Nephron progenitor cell (in vitro differentiated cells): Measurements from ENCODE around the gene ZDHHC1.
A peak's percentile ranks its signal among the peaks of the same experiment; 100 is the strongest.

Experiments
- DNase-seq: peaks from one replicate; pipeline ENCODE4 v3.0.0; 2021
- H3K27ac Mint-ChIP-seq: 2 replicates; pipeline ENCODE4 v1.8.0; 2021; ENCODE audit warnings: mild to moderate bottlenecking, moderate library complexity, mixed read lengths
- H3K27me3 Mint-ChIP-seq: 2 replicates; pipeline ENCODE4 v1.8.0; 2021; ENCODE audit warnings: mild to moderate bottlenecking, low read depth, mixed read lengths; ENCODE audit not compliant: poor library complexity
- H3K36me3 Mint-ChIP-seq: 2 replicates; pipeline ENCODE4 v1.8.0; 2021; ENCODE audit warnings: low read depth, mixed read lengths
- H3K4me1 Mint-ChIP-seq: 2 replicates; pipeline ENCODE4 v1.8.0; 2021; ENCODE audit warnings: mixed read lengths
- H3K4me3 Mint-ChIP-seq: 2 replicates; pipeline ENCODE4 v1.8.0; 2021; ENCODE audit warnings: mild to moderate bottlenecking, moderate library complexity, mixed read lengths
- H3K9me3 Mint-ChIP-seq: 2 replicates; pipeline ENCODE4 v1.8.0; 2021; ENCODE audit warnings: mild to moderate bottlenecking, moderate library complexity, mixed read lengths
- TF ChIP-seq, protein P1 (sequence below): fragments of 200-600 bp; sonication (generic); IDR thresholded peaks from 2 replicates; pipeline ENCODE4 v1.5.0; 2021; ENCODE audit warnings: antibody characterized with exemption

Gene ZDHHC1

GRCh38 chr16:67447508-67448076 lies 31.3 kb upstream of the ZDHHC1 start:
- no peak overlapping the region for H3K4me3 Mint-ChIP-seq
- no peak for DNase-seq
- no peaks in the 10 kb centered on the region for H3K9me3 Mint-ChIP-seq
- H3K36me3 Mint-ChIP-seq: peaks cover 21% of the 10 kb centered on the region
- no peak overlapping the region for H3K27ac Mint-ChIP-seq
- TF ChIP-seq, protein P1, sequence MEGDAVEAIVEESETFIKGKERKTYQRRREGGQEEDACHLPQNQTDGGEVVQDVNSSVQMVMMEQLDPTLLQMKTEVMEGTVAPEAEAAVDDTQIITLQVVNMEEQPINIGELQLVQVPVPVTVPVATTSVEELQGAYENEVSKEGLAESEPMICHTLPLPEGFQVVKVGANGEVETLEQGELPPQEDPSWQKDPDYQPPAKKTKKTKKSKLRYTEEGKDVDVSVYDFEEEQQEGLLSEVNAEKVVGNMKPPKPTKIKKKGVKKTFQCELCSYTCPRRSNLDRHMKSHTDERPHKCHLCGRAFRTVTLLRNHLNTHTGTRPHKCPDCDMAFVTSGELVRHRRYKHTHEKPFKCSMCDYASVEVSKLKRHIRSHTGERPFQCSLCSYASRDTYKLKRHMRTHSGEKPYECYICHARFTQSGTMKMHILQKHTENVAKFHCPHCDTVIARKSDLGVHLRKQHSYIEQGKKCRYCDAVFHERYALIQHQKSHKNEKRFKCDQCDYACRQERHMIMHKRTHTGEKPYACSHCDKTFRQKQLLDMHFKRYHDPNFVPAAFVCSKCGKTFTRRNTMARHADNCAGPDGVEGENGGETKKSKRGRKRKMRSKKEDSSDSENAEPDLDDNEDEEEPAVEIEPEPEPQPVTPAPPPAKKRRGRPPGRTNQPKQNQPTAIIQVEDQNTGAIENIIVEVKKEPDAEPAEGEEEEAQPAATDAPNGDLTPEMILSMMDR: no peak
- peaks cover 5% of the 10 kb centered on the region for H3K27me3 Mint-ChIP-seq
- H3K4me1 Mint-ChIP-seq: peaks cover 65% of the 10 kb centered on the region

DNA sequence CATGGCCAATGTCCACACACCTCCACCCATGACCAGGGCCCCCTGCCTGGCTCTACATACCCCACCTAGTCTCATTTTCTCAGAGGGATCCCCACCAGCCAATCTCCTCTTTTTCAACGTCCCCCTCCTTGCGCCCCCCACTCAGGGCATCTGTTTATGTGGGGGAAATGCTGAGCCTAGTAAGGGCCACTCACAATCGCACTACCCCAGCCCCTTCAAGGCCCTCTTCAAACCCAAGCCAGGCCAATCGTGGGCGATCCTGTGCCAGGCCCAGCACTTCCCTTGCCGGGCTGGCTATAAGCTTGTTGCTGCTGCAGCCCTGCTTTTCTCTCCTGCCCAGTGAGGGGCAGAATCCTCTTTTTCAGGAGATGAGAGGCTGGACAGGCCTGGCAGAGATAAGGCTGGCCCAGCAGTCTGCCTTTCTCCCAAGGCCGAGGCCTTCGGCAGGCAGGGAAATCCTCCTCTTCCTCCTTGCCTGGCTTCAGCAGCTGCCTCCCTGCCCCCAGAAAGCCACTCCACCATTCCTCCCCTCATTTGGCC lies 30.8 kb upstream of the ZDHHC1 start:
- TF ChIP-seq, protein P1: no peak
- Mint-ChIP-seq H3K27me3 (peaks cover 5% of the 10 kb centered on the region), H3K9me3 (no peaks in the 10 kb centered on the region), H3K4me1 (peaks cover 70% of the 10 kb centered on the region), H3K27ac (peak overlapping the region; percentile 95), H3K4me3 (no peak overlapping the region), H3K36me3 (peaks cover 21% of the 10 kb centered on the region)
- no peak for DNase-seq

DNA sequence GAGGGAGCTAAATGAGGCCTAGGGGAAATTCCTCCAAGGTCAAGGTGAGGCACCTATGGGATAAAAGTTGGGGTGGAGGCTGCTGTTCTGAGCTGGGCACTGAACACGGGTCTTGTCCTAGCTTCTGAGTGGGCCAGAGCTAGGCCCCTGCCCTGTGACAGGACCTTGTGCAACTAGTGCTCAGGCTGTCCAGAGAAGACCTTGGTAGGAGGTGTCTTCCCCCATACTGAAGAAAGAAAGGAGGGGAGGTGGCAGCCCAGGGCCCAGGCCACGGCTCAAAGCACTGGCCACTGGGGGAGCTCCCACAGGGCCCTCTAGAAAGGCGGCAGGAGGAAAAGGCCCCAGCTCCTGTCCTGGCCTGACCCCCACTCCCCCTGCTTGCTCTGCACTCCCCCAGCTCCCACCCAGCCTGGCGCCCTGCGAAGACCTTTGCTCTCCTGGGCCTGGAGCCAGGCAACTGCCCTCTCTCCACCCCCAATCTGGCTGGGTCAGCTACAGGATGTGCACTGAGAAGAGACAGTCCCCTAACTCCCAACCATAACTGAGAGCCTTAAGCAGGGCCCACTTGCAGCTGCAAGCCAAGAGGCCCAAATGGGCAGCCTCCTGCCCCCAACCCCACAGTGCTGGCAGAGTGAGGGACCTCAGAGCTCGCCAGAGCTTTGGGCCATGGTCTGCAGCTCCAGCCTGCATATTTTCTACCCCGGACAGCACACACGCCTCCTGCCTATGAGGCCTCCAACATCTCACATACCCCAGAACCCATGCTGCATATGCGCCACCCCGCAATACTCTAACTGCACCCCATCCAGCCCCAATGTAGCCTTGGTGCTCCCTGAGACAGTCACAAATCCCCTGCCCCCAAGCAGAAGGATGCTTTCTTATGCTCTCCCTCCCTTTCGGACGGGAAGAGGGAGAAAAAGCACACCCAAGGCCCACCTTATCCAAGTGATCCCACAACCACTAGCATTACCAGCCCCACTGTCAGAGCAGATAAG lies 29.9 kb upstream of the ZDHHC1 start:
- DNase-seq: no peak
- peaks cover 73% of the 10 kb centered on the region for H3K4me1 Mint-ChIP-seq
- H3K27ac Mint-ChIP-seq: peak overlapping the region; percentile 95
- peaks cover 5% of the 10 kb centered on the region for H3K27me3 Mint-ChIP-seq
- H3K9me3 Mint-ChIP-seq: no peaks in the 10 kb centered on the region
- peaks cover 21% of the 10 kb centered on the region for H3K36me3 Mint-ChIP-seq
- TF ChIP-seq, protein P1: no peak
- peak overlapping the region; percentile 33 for H3K4me3 Mint-ChIP-seq

- H3K27me3 Mint-ChIP-seq: peaks cover 5% of the 10 kb centered on the region
- DNase-seq: no peak
- TF ChIP-seq, protein P1: no peak
- H3K9me3 Mint-ChIP-seq: no peaks in the 10 kb centered on the region
- peaks cover 18% of the 10 kb centered on the region for H3K36me3 Mint-ChIP-seq
- H3K27ac Mint-ChIP-seq: peak overlapping the region; percentile 76
- H3K4me3 Mint-ChIP-seq: no peak overlapping the region
- H3K4me1 Mint-ChIP-seq: peaks cover 66% of the 10 kb centered on the region
Measured at GRCh38 chr16:67445441-67445912, 29.2 kb upstream of the ZDHHC1 start.

GRCh38 chr16:67445126-67445426 lies 28.8 kb upstream of the ZDHHC1 start:
- no peak for DNase-seq
- peaks cover 62% of the 10 kb centered on the region for H3K4me1 Mint-ChIP-seq
- H3K4me3 Mint-ChIP-seq: no peak overlapping the region
- TF ChIP-seq, protein P1: no peak
- H3K27me3 Mint-ChIP-seq: peaks cover 5% of the 10 kb centered on the region
- no peaks in the 10 kb centered on the region for H3K9me3 Mint-ChIP-seq
- peak overlapping the region; percentile 76 for H3K27ac Mint-ChIP-seq
- H3K36me3 Mint-ChIP-seq: peaks cover 14% of the 10 kb centered on the region
